Measurements from ENCODE around the gene BCAS3. TPM values are rescaled to one million over a fixed set of nuclear protein-coding genes. Genes with fewer than 3 reads are reported as not detected.

Gene BCAS3
- total RNA-seq, 1 experiment from 2014 or later: 14.4 TPM

DNA sequence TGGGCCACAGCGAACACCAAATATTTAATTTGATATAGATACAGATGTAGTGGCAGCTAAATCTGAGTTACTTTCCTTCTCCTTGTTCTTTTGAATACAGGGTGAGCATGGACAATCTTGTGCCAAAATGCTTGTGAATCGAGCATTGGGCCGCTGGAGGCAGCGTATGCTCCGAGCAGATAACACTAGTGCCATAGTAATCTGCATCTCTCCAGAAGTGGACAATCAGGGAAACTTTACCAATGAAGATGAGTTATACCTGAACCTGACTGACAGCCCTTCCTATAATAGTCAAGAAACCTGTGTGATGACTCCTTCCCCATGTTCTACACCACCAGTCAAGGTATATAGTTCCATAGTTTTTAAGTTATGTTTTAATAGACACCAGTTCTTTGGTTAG, 21.2 kb upstream of the BCAS3 start:
- ChIA-PET POLR2A (ENCODE audit: low non-redundant PET) (no interaction called here), CTCF (no interaction called here)
- H3K36me3 ChIP-seq (ENCODE audit: insufficient read depth, low read length, poor library complexity, severe bottlenecking): peaks cover 5% of the 10 kb centered on the region
- no peak for DNase-seq (ENCODE audit: low spot score)
- TF ChIP-seq, protein P1, sequence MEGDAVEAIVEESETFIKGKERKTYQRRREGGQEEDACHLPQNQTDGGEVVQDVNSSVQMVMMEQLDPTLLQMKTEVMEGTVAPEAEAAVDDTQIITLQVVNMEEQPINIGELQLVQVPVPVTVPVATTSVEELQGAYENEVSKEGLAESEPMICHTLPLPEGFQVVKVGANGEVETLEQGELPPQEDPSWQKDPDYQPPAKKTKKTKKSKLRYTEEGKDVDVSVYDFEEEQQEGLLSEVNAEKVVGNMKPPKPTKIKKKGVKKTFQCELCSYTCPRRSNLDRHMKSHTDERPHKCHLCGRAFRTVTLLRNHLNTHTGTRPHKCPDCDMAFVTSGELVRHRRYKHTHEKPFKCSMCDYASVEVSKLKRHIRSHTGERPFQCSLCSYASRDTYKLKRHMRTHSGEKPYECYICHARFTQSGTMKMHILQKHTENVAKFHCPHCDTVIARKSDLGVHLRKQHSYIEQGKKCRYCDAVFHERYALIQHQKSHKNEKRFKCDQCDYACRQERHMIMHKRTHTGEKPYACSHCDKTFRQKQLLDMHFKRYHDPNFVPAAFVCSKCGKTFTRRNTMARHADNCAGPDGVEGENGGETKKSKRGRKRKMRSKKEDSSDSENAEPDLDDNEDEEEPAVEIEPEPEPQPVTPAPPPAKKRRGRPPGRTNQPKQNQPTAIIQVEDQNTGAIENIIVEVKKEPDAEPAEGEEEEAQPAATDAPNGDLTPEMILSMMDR (conservative IDR thresholded peaks at IDR 0.05; ENCODE audit: low read depth, low read length): no peak
- no peak for TF ChIP-seq EZH2 (IDR thresholded peaks at IDR 0.05; ENCODE audit: borderline replicate concordance, low read depth, low read length, poor library complexity, severe bottlenecking)
- intact Hi-C loops (cut with micrococcal nuclease; ENCODE audit: unreplicated experiment): no loop called here
- no peaks in the 10 kb centered on the region for H3K27me3 ChIP-seq (replicated peaks; ENCODE audit: insufficient read depth, low read depth, low read length, poor library complexity)
- no TSS peak for BruUV-seq (replicated peaks)
- no peaks in the 10 kb centered on the region for H3K4me1 ChIP-seq (ENCODE audit: insufficient read depth, low read length, poor library complexity, severe bottlenecking)
- H3K27ac ChIP-seq (ENCODE audit: low read depth, low read length, poor library complexity, severe bottlenecking): no peak overlapping the region
- no peaks in the 10 kb centered on the region for H3K9me3 ChIP-seq (ENCODE audit: low read depth, low read length, poor library complexity, severe bottlenecking)
- no peak overlapping the region for H3K4me3 ChIP-seq (ENCODE audit: low read depth, low read length, poor library complexity, severe bottlenecking)

DNA sequence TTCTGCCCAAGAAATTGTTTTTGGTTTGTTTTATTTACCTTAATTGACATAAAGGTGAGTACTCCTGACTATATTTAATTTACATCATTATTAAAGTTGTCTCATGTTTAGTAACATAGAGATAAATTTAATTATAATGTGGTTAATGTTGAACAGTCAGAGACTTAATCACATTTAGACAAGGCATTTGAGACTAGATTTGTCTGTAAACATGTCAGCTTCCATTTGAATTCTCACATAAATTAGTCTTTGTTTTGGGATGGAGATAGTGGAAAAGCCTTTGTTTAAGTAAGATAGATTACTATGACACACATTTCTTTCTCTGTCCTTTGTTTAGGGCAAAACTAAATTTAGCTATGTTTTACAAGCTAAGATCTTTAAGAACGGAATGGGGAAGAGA, 18.5 kb upstream of the BCAS3 start:
- TF ChIP-seq EZH2 (IDR thresholded peaks at IDR 0.05; ENCODE audit: borderline replicate concordance, low read depth, low read length, poor library complexity, severe bottlenecking): no peak
- TF ChIP-seq, protein P1 (conservative IDR thresholded peaks at IDR 0.05; ENCODE audit: low read depth, low read length): no peak
- DNase-seq (ENCODE audit: low spot score): no peak
- intact Hi-C loops (cut with micrococcal nuclease; ENCODE audit: unreplicated experiment): no loop called here
- CTCF ChIA-PET: no interaction called here
- POLR2A ChIA-PET (ENCODE audit: low non-redundant PET): no interaction called here
- BruUV-seq (replicated peaks): no TSS peak
- no peaks in the 10 kb centered on the region for H3K27me3 ChIP-seq (replicated peaks; ENCODE audit: insufficient read depth, low read depth, low read length, poor library complexity)
- no peak overlapping the region for H3K27ac ChIP-seq (ENCODE audit: low read depth, low read length, poor library complexity, severe bottlenecking)
- no peaks in the 10 kb centered on the region for H3K9me3 ChIP-seq (ENCODE audit: low read depth, low read length, poor library complexity, severe bottlenecking)
- no peak overlapping the region for H3K4me3 ChIP-seq (ENCODE audit: low read depth, low read length, poor library complexity, severe bottlenecking)
- no peaks in the 10 kb centered on the region for H3K4me1 ChIP-seq (ENCODE audit: insufficient read depth, low read length, poor library complexity, severe bottlenecking)
- peaks cover 4% of the 10 kb centered on the region for H3K36me3 ChIP-seq (ENCODE audit: insufficient read depth, low read length, poor library complexity, severe bottlenecking)

DNA sequence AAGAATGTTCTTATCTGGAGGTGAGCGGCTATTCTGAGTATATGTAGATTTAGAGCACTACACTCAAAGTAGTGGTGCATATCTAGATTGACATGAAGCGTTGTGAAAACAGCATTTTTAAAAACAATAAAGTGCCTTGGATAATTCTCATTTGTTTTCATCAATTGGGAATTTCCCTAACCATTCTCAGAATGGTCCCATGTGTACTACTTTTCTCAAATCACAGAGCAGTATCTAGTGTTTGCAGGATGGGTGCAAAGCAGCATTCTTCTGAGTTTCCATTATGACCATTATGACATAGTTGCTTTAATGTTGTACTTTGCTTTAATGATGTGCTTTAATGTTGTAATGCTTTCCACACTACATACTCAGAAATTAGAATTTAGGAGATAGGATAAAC, 16.2 kb upstream of the BCAS3 start:
- intact Hi-C loops (cut with micrococcal nuclease; ENCODE audit: unreplicated experiment): no loop called here
- Histone ChIP-seq H3K4me3 (ENCODE audit: low read depth, low read length, poor library complexity, severe bottlenecking) (no peak overlapping the region), H3K36me3 (ENCODE audit: insufficient read depth, low read length, poor library complexity, severe bottlenecking) (peaks cover 14% of the 10 kb centered on the region), H3K27ac (ENCODE audit: low read depth, low read length, poor library complexity, severe bottlenecking) (no peak overlapping the region), H3K9me3 (ENCODE audit: low read depth, low read length, poor library complexity, severe bottlenecking) (no peaks in the 10 kb centered on the region), H3K27me3 (replicated peaks; ENCODE audit: insufficient read depth, low read depth, low read length, poor library complexity) (no peaks in the 10 kb centered on the region), H3K4me1 (ENCODE audit: insufficient read depth, low read length, poor library complexity, severe bottlenecking) (no peaks in the 10 kb centered on the region)
- ChIA-PET CTCF (interaction anchor here (0.7 kb wide), 1 partner anchor 719 kb away, joined by 6 read pairs; no protein-coding TSS in a partner anchor), POLR2A (ENCODE audit: low non-redundant PET) (no interaction called here)
- BruUV-seq (replicated peaks): no TSS peak
- DNase-seq (ENCODE audit: low spot score): no peak
- TF ChIP-seq, protein P1 (conservative IDR thresholded peaks at IDR 0.05; ENCODE audit: low read depth, low read length): no peak
- no peak for TF ChIP-seq EZH2 (IDR thresholded peaks at IDR 0.05; ENCODE audit: borderline replicate concordance, low read depth, low read length, poor library complexity, severe bottlenecking)

All from A673 (cell line).